Gastroesophageal sphincter (tissue), 4 donors: ENCODE results near the gene ACOX3. TPM values are rescaled to one million over a fixed set of nuclear protein-coding genes. Genes with fewer than 3 reads are reported as not detected.

ENCODE experiments used
- ATAC-seq: fragments of 150-250 bp; one replicate; pipeline ENCODE4 v1.9.1; 2016; ENCODE audit warnings: mild to moderate bottlenecking, moderate library complexity
- H3K27ac ChIP-seq, 4 donors: fragments of 200-600 bp; sonication (generic) in 3 of 4; 1 replicate in 3 of 4; 2 replicates in 1 of 4; pipeline ENCODE4 v1.5.1; 2016 to 2019
- H3K27me3 ChIP-seq: fragments of 200-600 bp; sonication (generic); one replicate; pipeline ENCODE4 v1.5.1; 2019
- H3K36me3 ChIP-seq, 2 donors: fragments of 200-600 bp; sonication (generic); one replicate each; pipeline ENCODE4 v1.5.1; 2019; ENCODE audit warnings: control low read depth in 1 of 2
- H3K4me1 ChIP-seq, 3 donors: fragments of 200-600 bp; sonication (generic); 1 replicate in 2 of 3; 2 replicates in 1 of 3; pipeline ENCODE4 v1.5.1; 2016 to 2019; ENCODE audit warnings: control low read depth in 2 of 3
- H3K4me3 ChIP-seq, 2 donors: fragments of 200-600 bp; sonication (generic); one replicate each; pipeline ENCODE4 v1.5.1; 2019; ENCODE audit warnings: mild to moderate bottlenecking in 1 of 2, moderate library complexity in 1 of 2
- H3K9me3 ChIP-seq, 3 donors: fragments of 200-600 bp; sonication (generic); one replicate each; pipeline ENCODE4 v1.5.1; 2017 to 2019; ENCODE audit warnings: control low read depth in 2 of 3
- EP300 ChIP-seq: sonication (generic); formaldehyde crosslinking; IDR thresholded peaks from one replicate; pipeline ENCODE4 v1.6.1; 2017; ENCODE audit warnings: antibody characterized with exemption, mild to moderate bottlenecking
- POLR2A ChIP-seq, 2 donors: fragments of 450-650 bp; IDR thresholded peaks; one replicate each; pipeline ENCODE4 v1.6.1; 2017; ENCODE audit warnings: antibody characterized with exemption in 2 of 2, mild to moderate bottlenecking in 2 of 2, moderate library complexity in 1 of 2
- POLR2AphosphoS5 ChIP-seq: sonication (generic); formaldehyde crosslinking; IDR thresholded peaks from one replicate; pipeline ENCODE4 v1.6.1; 2017; ENCODE audit warnings: antibody characterized with exemption
- WGBS, 2 donors: methylation state at CpG; one replicate each; pipeline ENCODE4 v1.1.5; 2018; ENCODE audit warnings: low coverage in 1 of 2; 5-methylcytosine and 5-hydroxymethylcytosine counted together
- total RNA-seq, 4 donors: library from RNA; depleted of rRNA; stranded (reverse); fragments of >200 nt; gene quantifications; one replicate each; pipeline ENCODE4 v1.1.0, GENCODE V29; 2016
- TF ChIP-seq, protein P1 (sequence below), 4 experiments: fragments of 200-600 bp in 2 of 4; fragments of 450-650 bp in 2 of 4; sonication (generic) in 1 of 4; IDR thresholded peaks; one replicate each; pipeline ENCODE4 v1.5.1; 2017 to 2019; ENCODE audit warnings: antibody characterized with exemption in 4 of 4, mild to moderate bottlenecking in 2 of 4, moderate library complexity in 2 of 4

Gene ACOX3
- total RNA-seq, 4 donors from 2014 or later: 21.5 to 79.5 (median 37.1) TPM

DNA sequence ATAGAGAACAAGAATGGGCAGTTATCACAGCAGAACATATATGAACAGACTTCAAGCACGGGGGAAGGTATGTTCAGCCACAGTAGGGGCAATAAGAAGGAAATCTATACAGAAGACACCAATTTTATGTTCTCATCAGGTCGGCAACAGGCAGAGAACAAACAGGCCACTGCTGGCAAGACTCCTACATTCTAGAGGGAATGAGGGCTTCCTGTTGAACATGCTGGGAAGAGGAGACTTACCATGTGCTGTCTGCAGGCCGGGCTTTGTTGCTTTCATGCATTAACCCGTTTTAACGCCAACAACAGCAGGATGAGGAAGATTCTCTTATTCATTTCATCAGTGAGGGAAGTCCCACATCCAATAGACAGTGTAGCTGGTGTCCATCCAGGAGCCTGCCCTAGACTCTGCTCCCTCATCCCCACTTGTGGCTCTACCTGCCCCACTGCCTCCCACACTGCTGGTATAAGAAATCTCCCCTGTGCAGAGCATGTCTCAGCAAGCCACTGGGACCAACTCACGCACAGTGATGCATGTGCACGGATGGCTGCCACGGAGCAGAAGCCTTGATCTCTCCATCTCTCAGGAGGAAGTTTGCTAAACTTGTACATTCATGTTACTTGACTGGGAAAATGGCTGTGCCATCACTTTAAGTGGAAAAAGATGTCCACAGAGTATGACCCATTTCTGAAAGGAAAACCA, 84.5 kb downstream of the ACOX3 start:
- no peak for TF ChIP-seq EP300
- TF ChIP-seq, protein P1, sequence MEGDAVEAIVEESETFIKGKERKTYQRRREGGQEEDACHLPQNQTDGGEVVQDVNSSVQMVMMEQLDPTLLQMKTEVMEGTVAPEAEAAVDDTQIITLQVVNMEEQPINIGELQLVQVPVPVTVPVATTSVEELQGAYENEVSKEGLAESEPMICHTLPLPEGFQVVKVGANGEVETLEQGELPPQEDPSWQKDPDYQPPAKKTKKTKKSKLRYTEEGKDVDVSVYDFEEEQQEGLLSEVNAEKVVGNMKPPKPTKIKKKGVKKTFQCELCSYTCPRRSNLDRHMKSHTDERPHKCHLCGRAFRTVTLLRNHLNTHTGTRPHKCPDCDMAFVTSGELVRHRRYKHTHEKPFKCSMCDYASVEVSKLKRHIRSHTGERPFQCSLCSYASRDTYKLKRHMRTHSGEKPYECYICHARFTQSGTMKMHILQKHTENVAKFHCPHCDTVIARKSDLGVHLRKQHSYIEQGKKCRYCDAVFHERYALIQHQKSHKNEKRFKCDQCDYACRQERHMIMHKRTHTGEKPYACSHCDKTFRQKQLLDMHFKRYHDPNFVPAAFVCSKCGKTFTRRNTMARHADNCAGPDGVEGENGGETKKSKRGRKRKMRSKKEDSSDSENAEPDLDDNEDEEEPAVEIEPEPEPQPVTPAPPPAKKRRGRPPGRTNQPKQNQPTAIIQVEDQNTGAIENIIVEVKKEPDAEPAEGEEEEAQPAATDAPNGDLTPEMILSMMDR (IDR thresholded peaks at IDR 0.05): no peak
- TF ChIP-seq POLR2AphosphoS5: no peak
- TF ChIP-seq POLR2A (IDR thresholded peaks at IDR 0.05): no peak
- Histone ChIP-seq H3K27ac (peak overlapping the region in 2 of 4 donors; percentile 16 to 33), H3K36me3 (no peaks in the 10 kb centered on the region), H3K4me1 (peaks cover 0 to 64% (median 14%) of the 10 kb centered on the region in 3 donors), H3K27me3 (no peaks in the 10 kb centered on the region), H3K9me3 (no peaks in the 10 kb centered on the region), H3K4me3 (no peak overlapping the region)
- ATAC-seq: no peak
- WGBS, 2 donors: 34 to 35% methylated on average over 8 of the region's 8 CpGs

- no peak overlapping the region for H3K4me3 ChIP-seq
- peaks cover 0 to 69% (median 14%) of the 10 kb centered on the region in 3 donors for H3K4me1 ChIP-seq
- no peak for ATAC-seq
- TF ChIP-seq EP300 (no peak), POLR2AphosphoS5 (no peak), POLR2A (IDR thresholded peaks at IDR 0.05) (no peak)
- TF ChIP-seq, protein P1 (IDR thresholded peaks at IDR 0.05): no peak
- H3K9me3 ChIP-seq: no peaks in the 10 kb centered on the region
- H3K36me3 ChIP-seq: no peaks in the 10 kb centered on the region
- H3K27me3 ChIP-seq: no peaks in the 10 kb centered on the region
- H3K27ac ChIP-seq: peak overlapping the region in 2 of 4 donors; percentile 16 to 33
- WGBS, 2 donors: 36 to 37% methylated on average over 6 of the region's 6 CpGs
These were observed 85.2 kb downstream of the ACOX3 start for GRCh38 chr4:8355306-8355705.

- Histone ChIP-seq H3K9me3 (no peaks in the 10 kb centered on the region), H3K27ac (no peak overlapping the region), H3K4me1 (peaks cover 0 to 62% (median 14%) of the 10 kb centered on the region in 3 donors), H3K27me3 (no peaks in the 10 kb centered on the region), H3K4me3 (no peak overlapping the region), H3K36me3 (no peaks in the 10 kb centered on the region)
- no peak for TF ChIP-seq POLR2A (IDR thresholded peaks at IDR 0.05)
- no peak for TF ChIP-seq EP300
- TF ChIP-seq, protein P1 (IDR thresholded peaks at IDR 0.05): no peak
- TF ChIP-seq POLR2AphosphoS5: no peak
- peak; percentile 13 for ATAC-seq
- WGBS, 2 donors: 60 to 96% methylated on average over 1 to 4 of the region's 12 CpGs
These were observed 86.5 kb downstream of the ACOX3 start for GRCh38 chr4:8353912-8354453.

DNA sequence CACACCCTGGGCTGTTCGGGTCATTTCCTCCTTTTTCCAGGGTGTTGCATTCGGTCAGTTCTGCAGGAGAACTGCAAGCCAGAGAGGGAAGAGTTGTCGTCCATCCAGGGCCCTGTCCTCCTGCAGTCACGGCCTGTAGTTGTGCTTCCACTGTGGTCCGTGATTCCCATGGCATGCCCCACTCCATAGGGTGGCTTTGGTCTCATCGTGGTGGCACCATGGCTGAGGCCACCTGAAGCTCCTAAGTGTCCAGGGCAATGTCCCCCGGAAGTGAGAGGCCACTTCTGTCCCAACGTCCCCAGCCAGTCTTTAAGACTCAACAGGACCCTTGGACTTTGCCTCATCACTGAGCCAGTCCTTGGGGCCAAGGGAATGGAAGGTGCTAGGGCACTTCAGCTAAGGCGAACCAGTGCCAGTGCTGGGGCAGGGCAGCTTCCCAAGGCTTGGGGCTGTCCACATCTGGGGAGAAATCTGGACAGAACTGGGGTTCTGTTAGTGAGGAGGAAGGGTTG, 87.3 kb downstream of the ACOX3 start:
- 80% methylated on average over 2 of the region's 9 CpGs; no CpG with 5 or more reads in 1 of the 2 donors for whole genome bisulfite sequencing, 2 donors
- H3K27ac ChIP-seq: no peak overlapping the region
- H3K27me3 ChIP-seq: no peaks in the 10 kb centered on the region
- no peak overlapping the region for H3K4me3 ChIP-seq
- H3K36me3 ChIP-seq: no peaks in the 10 kb centered on the region
- TF ChIP-seq, protein P1 (IDR thresholded peaks at IDR 0.05): no peak
- no peak for TF ChIP-seq POLR2AphosphoS5
- TF ChIP-seq EP300: no peak
- no peak for TF ChIP-seq POLR2A (IDR thresholded peaks at IDR 0.05)
- H3K9me3 ChIP-seq: no peaks in the 10 kb centered on the region
- peaks cover 0 to 60% (median 14%) of the 10 kb centered on the region in 3 donors for H3K4me1 ChIP-seq
- no peak for ATAC-seq
